ENCODE results near the gene NEDD8.
A peak's percentile ranks its signal among the peaks of the same experiment; 100 is the strongest.
"Not testable (repeated sequence)": the region's sequence is repeated elsewhere in the genome, so short reads cannot be mapped to it uniquely, and the experiment has no call there.

Gene NEDD8

DNA sequence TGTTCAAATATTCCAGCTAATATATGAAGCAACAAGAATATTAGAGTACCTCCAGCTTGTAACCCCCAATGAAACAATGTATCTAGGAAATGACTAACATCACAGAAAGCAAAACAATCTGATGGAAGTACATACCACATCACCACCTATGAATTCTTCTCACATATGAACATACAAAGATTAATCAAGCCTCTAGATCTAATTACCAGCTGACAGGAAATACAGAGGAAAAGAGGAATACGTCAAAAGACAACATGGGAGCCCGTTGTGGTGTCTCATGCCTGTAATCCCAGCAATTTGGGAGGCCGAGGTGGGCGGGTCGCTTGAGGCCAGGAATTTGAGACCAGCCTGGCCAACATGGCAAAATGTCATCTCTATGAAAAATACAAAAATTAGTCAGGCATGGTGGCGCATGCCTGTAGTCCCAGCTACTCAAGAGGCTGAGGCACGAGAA is 7.5 kb downstream of the NEDD8 start:
- no peak for TF ChIP-seq CTCF (IDR thresholded peaks at IDR 0.05; ENCODE audit: low read depth, low read length)
- in situ Hi-C loops (cut with HindIII; ENCODE audit: low sequenced_read_pairs), result no loop called here
- H3K4me3 ChIP-seq (ENCODE audit: low read depth, low read length), result no peak overlapping the region
- DNase-seq (ENCODE audit: low read depth, low spot score), result peak; percentile 78

- DNase-seq (ENCODE audit: low read depth, low spot score); in situ Hi-C loops (cut with HindIII; ENCODE audit: low sequenced_read_pairs); H3K4me3 ChIP-seq (ENCODE audit: low read depth, low read length): not testable (repeated sequence)
Measured at GRCh38 chr14:24222987-24223386, 9.2 kb downstream of the NEDD8 start.

DNA sequence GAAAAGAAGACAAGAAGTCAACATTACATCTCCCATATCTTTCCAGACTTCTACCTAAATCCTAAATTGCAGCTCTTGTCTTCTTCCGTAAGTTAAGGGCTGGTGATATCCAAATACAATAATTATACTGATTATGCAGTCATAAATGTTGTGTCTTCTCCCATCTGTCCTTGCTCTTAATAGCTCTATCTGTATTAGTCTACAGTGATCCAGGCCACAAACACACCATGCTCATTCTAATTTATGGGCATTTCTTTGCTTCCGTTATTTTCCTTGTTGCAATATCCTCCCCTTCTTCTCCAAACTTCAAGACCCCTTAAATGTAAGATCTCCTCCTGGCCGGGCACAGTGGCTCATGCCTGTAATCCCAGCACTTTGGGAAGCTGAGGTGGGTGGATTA is 12.6 kb downstream of the NEDD8 start:
- in situ Hi-C loops (cut with HindIII; ENCODE audit: low sequenced_read_pairs), result no loop called here
- DNase-seq (ENCODE audit: low read depth, low spot score), result no peak
- no peak overlapping the region for H3K4me3 ChIP-seq (ENCODE audit: low read depth, low read length)
- TF ChIP-seq CTCF (IDR thresholded peaks at IDR 0.05; ENCODE audit: low read depth, low read length), result no peak

GRCh38 chr14:24219080-24219479 is 13.1 kb downstream of the NEDD8 start:
- in situ Hi-C loops (cut with HindIII; ENCODE audit: low sequenced_read_pairs), result no loop called here
- no peak overlapping the region for H3K4me3 ChIP-seq (ENCODE audit: low read depth, low read length)
- TF ChIP-seq CTCF (IDR thresholded peaks at IDR 0.05; ENCODE audit: low read depth, low read length), result no peak
- DNase-seq (ENCODE audit: low read depth, low spot score), result no peak

- H3K4me3 ChIP-seq (ENCODE audit: low read depth, low read length); DNase-seq (ENCODE audit: low read depth, low spot score); in situ Hi-C loops (cut with HindIII; ENCODE audit: low sequenced_read_pairs): not testable (repeated sequence)
Measured at GRCh38 chr14:24216876-24217275, 15.3 kb downstream of the NEDD8 start.

GRCh38 chr14:24216345-24216699 is 15.8 kb downstream of the NEDD8 start:
- TF ChIP-seq CTCF (IDR thresholded peaks at IDR 0.05; ENCODE audit: low read depth, low read length), result no peak
- in situ Hi-C loops (cut with HindIII; ENCODE audit: low sequenced_read_pairs), result no loop called here

DNA sequence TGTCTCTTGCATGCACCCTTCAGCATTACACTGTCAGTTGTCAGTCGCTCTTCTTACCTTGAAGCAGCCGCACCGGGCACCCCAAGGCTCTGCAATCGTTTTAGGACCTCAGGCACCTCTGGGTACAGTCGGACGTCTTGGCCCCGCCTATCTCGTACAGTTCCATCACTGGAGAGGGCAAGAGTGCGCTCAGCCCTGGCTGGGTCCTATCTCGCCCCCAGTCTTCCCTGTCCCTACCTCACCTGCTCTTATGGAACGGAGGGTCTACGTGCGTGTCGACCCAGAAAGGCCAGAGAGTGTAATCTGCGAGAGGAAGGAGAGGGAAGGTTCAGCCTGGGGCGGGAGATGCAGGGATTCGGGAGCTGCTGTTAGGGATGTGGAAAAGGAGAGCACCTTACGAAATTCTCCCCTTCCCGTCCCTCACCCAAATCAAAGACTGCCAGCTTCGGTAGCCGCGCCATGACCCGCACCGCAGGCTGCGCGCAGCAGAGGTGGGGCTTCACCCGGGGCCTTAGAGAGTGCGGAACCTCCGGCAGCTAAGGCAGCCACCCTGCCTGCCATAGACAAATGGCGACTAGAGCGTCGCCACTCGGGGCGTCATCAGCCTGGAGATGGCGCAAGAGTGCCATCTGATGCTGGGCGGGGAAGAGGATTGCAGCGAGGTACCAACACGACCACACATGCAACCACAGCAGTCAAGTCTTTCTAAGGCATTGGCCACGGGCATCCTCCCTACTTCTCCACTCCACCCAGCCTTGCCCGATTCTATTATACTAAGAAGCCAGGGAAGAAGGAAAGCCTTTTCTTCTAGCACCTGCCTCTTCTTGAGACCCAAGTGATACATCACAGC is 16.4 kb downstream of the NEDD8 start, which contains the start of gene MDP1:
Gene MDP1, minus strand, starts transcription at position 572 of the 850 bp plus-strand sequence. Its CDS starts 111 bp downstream, at position 461.
- TF ChIP-seq CTCF (IDR thresholded peaks at IDR 0.05; ENCODE audit: low read depth, low read length), result peak; percentile 70
- in situ Hi-C loops (cut with HindIII; ENCODE audit: low sequenced_read_pairs), result no loop called here
- peak; percentile 89 for DNase-seq (ENCODE audit: low read depth, low spot score)
- peak within 1 kb of the TSS; percentile 62 for H3K4me3 ChIP-seq (ENCODE audit: low read depth, low read length)

More at GRCh38 chr14:24216345-24216699, 15.8 kb downstream of the NEDD8 start:
- H3K4me3 ChIP-seq (ENCODE audit: low read depth, low read length), result peak overlapping the region; percentile 62
- DNase-seq (ENCODE audit: low read depth, low spot score), result no peak

Data from astrocyte of the spinal cord (primary cell).